Esophagus squamous epithelium (tissue), 4 donors: Measurements from ENCODE around the gene ALG1.

Source experiments
- POLR2A ChIP-seq, 4 donors: fragments of 450-650 bp; IDR thresholded peaks; one replicate each; pipeline ENCODE4 v1.6.1; 2017; ENCODE audit warnings: antibody characterized with exemption in 4 of 4, mild to moderate bottlenecking in 4 of 4, moderate library complexity in 3 of 4
- TF ChIP-seq, protein P1 (sequence below), 6 experiments: fragments of 450-650 bp in 4 of 6; fragments of 200-600 bp in 2 of 6; sonication (generic) in 2 of 6; IDR thresholded peaks; one replicate each; pipeline ENCODE4 v1.5.1; 2016 to 2019; ENCODE audit warnings: antibody characterized with exemption in 6 of 6, mild to moderate bottlenecking in 4 of 6, moderate library complexity in 4 of 6

DNA sequence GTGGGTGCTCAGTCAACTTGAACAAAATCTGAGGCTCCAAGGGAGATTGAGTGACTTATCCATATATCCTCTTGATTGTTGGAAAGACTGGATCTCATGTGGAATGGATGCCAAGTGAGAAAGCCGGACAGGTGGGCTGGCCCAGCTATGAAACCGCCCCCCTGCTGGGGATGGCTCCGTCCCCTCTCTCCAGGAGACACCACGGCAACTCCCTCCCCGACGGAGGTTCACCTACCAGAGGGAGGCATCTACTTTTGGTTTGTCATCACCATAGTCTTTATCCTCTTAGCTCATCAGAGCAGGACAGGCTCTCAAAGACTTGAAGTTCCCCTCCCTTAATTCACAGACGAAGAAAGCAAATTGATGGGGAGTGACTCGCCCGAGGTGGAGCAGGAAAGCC, 1.8 kb upstream of the ALG1 start:
- TF ChIP-seq, protein P1, sequence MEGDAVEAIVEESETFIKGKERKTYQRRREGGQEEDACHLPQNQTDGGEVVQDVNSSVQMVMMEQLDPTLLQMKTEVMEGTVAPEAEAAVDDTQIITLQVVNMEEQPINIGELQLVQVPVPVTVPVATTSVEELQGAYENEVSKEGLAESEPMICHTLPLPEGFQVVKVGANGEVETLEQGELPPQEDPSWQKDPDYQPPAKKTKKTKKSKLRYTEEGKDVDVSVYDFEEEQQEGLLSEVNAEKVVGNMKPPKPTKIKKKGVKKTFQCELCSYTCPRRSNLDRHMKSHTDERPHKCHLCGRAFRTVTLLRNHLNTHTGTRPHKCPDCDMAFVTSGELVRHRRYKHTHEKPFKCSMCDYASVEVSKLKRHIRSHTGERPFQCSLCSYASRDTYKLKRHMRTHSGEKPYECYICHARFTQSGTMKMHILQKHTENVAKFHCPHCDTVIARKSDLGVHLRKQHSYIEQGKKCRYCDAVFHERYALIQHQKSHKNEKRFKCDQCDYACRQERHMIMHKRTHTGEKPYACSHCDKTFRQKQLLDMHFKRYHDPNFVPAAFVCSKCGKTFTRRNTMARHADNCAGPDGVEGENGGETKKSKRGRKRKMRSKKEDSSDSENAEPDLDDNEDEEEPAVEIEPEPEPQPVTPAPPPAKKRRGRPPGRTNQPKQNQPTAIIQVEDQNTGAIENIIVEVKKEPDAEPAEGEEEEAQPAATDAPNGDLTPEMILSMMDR (IDR thresholded peaks at IDR 0.05), result no peak
- no peak for TF ChIP-seq POLR2A (IDR thresholded peaks at IDR 0.05)
